Raji (cell line): ENCODE measurements around the gene IKBKE.

Source experiments
- POLR2A ChIP-seq: IDR thresholded peaks from 2 replicates; pipeline ENCODE4 v1.6.1; 2011; ENCODE audit warnings: low read depth, low read length, control low read depth; ENCODE audit not compliant: insufficient read depth

IKBKE gene

DNA sequence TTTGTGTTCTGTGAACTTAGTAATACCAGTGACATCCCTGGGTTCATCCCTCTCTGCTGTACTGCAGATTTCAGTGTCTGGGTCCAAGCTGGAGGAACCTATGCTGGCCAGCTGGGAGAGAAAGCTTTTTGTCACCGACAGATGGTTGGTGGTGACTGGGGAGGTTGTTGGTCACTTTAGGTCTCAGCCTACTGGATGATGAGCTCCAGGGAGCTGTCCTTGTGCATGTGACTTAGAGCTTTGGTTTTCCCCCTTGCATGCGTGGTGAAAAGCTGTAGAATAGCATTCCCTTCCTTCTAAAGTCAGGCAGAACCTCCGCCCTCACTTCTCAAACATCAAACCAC lies 22.9 kb upstream of the IKBKE start:
- TF ChIP-seq POLR2A, result no peak

DNA sequence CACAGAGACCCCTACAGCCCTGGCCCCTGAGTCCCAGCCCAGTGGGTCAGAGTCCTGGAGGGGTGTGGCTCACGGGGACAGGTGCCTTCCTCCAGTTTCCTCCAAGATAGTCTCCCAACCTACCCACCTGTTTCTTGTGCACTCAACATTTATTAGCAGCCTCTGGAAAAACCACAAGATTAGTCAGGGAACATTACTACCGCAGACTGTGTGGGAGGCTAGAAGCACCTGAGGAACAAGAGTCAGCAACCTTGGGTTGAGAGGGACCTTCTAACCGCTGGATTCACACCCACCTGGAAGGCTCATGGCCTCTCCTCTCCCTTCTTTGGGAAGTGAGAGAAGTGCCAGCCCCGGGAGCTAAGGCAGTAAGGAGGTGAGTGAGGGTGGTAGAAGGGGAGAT lies 22.5 kb upstream of the IKBKE start:
- no peak for TF ChIP-seq POLR2A

DNA sequence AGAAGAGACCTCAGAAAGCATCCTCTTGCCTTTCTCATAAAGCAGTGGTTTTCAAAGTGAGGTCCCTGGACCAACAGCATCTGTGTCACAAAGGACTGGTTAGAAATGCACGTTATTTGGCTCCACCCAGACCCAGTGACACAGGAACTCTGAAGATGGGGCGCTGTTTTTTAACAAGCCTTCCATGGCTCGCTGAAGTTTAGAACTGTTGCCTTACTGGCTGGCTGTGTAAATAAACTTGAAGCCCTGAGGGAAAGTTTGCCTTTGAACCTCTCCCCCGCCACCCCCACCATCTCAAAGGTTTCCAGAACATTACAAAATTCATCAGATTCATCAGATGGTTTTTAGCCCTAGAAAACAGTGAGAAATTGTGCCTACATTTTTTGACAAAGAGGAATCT lies 21.8 kb upstream of the IKBKE start:
- no peak for TF ChIP-seq POLR2A

DNA sequence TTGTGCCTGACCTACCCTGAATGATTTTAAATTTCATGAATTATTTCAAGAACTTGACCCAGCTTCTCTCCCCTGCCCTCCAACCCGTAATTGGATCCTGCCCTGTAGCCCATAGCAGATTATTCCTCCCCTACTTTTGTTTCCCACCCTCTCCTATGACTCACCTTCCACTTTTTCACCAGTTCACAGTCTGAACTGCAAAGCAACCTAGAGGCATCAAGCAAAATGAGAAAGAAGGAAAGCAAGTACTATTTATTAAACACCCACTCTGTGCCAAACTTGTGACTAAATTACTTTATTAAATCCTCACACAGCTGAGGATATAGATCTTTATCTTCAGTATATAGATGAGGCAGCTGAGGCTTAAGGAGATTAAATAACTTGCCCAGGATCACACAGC lies 20.7 kb upstream of the IKBKE start:
- no peak for TF ChIP-seq POLR2A

DNA sequence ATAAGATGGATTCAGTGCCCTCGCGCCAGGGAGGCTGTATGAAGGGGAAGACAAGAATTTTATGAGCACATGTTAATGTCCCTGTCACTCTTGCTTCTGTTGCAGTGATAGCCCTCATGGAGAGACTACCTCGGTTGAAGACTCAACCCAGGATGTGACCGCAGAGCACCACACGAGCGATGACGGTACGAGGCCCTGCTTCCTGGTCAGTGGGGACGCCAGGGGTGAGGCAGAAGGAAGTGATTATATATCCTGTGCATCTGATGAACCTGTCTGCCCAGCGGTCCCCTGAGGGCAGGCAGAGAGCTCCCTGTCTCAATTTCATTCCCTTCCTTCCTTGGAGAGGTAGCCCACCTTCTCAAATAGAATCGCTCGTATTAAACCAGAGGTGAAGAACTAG lies 20.0 kb upstream of the IKBKE start:
- no peak for TF ChIP-seq POLR2A

- no peak for TF ChIP-seq POLR2A
Observed at GRCh38 chr1:206451134-206451686, 19.1 kb upstream of the IKBKE start.

DNA sequence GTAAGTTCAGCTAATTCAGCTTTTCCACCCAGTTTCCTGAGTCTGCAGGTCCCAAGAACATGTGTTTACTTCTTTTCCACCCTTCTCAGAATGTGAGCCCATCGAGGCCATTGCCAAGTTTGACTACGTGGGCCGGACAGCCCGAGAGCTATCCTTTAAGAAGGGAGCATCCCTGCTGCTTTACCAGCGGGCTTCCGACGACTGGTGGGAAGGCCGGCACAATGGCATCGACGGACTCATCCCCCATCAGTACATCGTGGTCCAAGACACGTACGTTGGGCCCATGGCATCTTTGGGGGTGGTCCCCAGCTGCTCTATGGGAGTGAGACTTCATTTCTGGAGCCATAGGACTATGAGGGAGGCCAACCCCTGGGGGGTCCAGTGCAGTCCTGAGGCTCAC lies 17.2 kb upstream of the IKBKE start:
- TF ChIP-seq POLR2A, result no peak

DNA sequence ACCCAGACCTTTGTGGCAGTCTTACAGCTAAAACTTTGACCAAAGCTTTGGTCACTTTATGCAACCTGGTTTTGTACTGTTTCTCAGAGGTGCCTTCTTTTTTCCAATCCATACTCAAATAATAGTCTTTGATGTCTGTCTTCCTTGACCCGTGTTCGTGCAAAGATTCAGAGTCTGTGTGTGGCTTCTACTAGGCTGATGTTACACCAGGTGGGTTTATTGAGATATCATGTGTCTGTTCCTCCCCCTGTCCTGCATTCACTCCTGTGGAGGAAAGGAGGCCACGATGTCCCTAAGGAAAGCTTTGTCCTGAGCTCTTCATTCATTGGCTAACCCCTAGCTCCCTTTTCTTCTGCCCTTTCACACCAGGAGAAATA lies 15.0 kb upstream of the IKBKE start:
- TF ChIP-seq POLR2A, result no peak

GRCh38 chr1:206455666-206456344 lies 14.5 kb upstream of the IKBKE start:
- TF ChIP-seq POLR2A, result no peak

DNA sequence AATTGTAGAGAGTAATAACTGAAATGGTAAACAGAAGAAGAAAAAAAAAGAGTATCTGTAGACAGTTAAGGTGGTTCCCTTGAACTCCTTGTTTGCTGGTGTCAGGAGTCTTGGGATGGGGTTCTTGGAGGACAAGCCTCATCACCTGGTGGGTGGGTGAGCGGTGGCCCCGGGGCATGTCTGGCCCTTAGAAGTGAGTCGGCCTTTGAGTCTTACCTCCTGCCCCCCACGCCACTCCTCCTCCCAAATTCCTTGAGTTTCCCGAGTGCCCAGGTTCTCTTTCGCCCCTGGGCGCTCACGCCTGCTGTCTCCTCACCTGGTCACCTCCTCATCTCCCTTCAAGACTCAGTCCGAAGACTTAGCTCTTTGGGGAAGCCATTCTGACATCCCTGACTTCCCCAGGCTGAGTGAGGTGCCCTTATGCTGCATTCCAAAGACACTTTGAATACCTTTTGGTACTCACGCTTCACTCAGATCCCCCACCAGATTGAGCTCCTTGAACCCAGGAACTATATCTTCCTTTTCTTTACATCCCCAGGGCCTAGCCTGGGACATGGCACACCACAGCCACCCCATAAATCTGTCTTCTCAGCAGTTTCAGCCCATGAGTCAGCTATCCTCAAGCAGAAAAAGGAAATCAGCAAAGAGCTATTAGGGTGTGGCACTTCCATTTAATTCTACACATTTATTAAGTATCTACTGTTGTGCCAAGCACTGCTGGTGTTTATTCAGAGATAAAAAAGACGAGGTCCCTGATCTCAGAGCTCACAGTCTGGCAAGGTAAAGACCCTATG lies 13.5 kb upstream of the IKBKE start:
- TF ChIP-seq POLR2A, result no peak

DNA sequence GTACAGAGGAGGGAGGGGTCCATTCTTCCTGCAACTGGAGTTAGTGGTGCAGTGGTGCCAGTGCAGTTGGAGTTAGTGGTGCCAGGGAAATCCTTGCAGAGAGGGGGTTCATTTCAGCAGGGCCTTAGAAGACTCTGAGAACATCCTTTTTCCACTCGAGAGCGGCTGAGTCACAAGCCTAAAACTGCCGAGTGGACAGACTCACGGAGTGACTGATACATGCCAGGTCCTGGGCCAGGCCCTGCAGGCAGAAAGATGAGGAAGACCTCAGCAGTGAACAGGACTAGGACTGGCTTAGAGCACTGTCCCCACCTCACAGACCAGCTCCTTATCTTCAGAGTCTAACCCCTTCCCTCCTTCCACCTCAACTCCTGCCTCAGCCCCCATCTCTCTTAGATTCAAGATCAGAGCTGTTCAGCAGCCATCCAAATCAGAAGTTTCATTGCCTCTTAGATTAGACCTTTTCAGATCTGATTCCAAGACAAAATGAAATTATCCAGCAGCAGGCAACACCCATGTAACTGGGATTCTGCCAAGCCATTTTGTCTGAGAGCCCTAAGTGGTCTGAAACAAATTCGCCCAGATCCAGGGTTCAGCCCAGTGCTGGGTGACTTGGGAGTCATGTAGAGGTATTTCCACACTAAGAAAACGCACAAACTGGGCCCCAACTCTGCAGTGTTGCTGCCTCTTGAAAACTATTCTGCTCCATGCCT lies 12.7 kb upstream of the IKBKE start:
- TF ChIP-seq POLR2A, result no peak

DNA sequence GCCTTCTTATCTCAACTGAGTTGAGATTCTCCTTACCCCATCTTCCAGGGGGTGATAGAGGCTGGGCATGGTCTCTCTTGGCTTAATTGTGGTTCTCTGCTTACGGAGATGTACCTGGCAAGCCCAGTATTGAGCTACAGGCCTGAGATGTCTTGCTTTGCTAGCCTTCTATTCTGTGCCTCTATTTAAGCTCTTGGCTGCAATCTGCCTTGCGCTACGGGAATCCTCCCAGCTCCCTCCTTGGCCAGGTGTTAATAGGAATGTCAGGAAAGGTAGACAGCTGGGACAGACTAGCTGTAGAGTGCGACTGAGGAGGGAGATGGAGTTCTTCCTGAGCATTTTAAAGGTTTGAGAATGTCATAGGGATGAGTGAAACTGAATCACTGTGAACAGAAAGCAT lies 10.6 kb upstream of the IKBKE start:
- TF ChIP-seq POLR2A, result no peak

DNA sequence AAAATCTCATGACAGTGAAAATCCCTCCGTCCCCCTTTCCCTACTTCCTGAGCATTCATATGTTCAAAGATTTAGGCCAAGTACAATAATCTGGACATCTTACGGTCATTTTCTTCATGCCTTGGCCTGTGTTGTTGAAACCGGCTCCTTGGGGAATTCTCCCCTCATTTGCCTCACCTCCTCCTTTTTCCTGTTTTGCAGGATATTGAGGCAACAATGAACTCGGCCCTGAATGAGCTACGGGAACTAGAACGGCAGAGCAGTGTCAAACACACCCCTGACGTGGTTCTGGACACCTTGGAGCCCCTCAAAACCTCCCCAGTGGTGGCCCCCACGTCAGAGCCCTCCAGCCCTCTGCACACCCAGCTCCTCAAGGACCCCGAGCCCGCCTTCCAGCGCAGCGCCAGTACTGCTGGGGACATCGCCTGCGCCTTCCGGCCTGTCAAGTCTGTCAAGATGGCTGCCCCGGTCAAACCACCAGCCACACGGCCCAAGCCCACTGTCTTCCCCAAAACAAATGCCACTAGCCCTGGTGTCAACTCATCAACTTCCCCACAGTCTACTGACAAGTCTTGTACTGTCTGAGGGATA lies 9.3 kb upstream of the IKBKE start:
- no peak for TF ChIP-seq POLR2A

- no peak for TF ChIP-seq POLR2A
Observed at GRCh38 chr1:206461602-206462455, 8.4 kb upstream of the IKBKE start.

DNA sequence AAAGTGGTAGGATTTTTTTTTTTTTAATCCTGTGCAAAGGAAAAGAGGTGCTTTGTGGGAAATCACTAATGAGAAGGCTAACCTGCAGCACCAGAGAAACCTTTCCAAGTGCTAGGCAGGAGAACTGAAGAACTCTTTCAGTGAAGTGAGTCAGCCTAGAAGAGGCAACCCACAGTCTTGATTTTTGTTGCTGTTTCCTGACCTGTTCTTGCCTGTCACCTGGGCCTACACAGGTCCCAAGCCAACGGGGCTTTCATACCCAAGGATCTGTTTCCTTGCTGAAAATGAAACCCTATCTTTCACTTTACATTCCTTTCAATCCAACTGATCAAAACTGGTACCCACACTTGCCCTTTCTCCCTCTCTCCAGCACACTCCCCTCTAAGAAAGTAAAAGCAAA lies 7.1 kb upstream of the IKBKE start:
- no peak for TF ChIP-seq POLR2A
